ENCODE data around the gene NSG1.

DNA sequence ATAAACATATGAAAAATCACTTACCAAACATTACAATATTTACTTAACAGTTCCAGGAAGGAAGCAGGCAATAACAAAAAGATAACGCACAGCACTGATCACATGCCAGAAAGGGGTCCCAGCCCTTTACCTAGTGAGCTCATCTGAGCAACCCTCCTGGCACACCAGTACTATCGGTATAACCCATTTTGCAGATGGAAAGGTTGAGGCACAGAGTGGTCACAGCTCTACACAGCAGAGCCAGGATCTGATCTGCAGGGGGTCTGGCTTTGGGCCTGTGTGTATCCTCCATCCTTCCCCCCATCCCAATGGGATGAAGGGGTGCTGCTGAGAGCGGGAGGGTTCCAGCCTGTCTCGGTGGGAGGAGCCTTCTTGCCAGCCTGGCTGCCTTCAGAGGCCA, 5.0 kb downstream of the NSG1 start:
- no peak for TF ChIP-seq CTCF (conservative IDR thresholded peaks at IDR 0.05)
- no peak for TF ChIP-seq ZFX (IDR thresholded peaks at IDR 0.05)

Measured in C4-2B (cell line).